Measurements from ENCODE around the gene COL4A4.

The COL4A4 gene

DNA sequence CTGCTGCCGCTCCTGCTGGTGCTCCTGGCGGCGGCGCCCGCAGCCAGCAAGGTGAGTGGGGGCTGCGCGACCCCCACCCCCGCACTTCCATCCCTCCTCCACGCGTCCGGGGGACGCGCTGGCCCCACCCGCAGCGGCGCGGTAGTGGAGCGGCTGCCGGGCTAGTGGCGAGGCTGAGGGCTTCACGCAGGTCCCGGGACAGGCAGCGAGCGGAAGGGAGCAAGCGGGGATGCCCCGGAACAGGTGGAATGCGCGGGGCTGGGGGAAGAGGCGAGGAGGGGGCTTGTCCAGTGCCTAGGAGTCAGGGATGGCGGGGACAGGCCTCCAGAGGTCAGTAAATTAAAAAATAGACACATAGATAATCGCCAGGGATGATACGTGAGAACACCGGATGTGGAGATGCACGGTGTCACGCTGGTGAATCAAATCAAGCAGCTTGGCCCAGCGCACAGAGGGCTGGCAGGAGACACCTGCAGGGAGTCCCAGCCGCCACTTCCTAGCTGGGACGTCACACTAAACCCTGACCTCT is 822 bp upstream of the COL4A4 start:
- TF ChIP-seq EZH2phosphoT487 (conservative IDR thresholded peaks at IDR 0.05; ENCODE audit: low read length), result no peak
- TF ChIP-seq, protein P1, sequence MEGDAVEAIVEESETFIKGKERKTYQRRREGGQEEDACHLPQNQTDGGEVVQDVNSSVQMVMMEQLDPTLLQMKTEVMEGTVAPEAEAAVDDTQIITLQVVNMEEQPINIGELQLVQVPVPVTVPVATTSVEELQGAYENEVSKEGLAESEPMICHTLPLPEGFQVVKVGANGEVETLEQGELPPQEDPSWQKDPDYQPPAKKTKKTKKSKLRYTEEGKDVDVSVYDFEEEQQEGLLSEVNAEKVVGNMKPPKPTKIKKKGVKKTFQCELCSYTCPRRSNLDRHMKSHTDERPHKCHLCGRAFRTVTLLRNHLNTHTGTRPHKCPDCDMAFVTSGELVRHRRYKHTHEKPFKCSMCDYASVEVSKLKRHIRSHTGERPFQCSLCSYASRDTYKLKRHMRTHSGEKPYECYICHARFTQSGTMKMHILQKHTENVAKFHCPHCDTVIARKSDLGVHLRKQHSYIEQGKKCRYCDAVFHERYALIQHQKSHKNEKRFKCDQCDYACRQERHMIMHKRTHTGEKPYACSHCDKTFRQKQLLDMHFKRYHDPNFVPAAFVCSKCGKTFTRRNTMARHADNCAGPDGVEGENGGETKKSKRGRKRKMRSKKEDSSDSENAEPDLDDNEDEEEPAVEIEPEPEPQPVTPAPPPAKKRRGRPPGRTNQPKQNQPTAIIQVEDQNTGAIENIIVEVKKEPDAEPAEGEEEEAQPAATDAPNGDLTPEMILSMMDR (IDR thresholded peaks at IDR 0.05; ENCODE audit: insufficient read depth, low read length, poor library complexity, severe bottlenecking), result no peak
- peak overlapping the region; percentile 72 for H3K27ac ChIP-seq (ENCODE audit: low read depth, low read length)
- H3K4me2 ChIP-seq (ENCODE audit: low read depth, low read length, poor library complexity, severe bottlenecking), result peak overlapping the region; percentile 69
- no peaks in the 10 kb centered on the region for H3K9me2 ChIP-seq (replicated peaks; ENCODE audit: insufficient read depth, low read length)
- H3K9me3 ChIP-seq (ENCODE audit: insufficient read depth, low read length), result no peaks in the 10 kb centered on the region
- peaks cover 36% of the 10 kb centered on the region for H3K79me2 ChIP-seq (ENCODE audit: insufficient read depth, low read length)
- no peaks in the 10 kb centered on the region for H4K20me1 ChIP-seq (ENCODE audit: low read depth, low read length)
- no peaks in the 10 kb centered on the region for H3K27me3 ChIP-seq (ENCODE audit: low read length)
- peaks cover 9% of the 10 kb centered on the region; the same call in 1 of the 2 replicates for H3K36me3 ChIP-seq (ENCODE audit: low read length)
- peaks cover 17% of the 10 kb centered on the region; the same call in 1 of the 2 replicates for H3F3A ChIP-seq (ENCODE audit: insufficient read depth)
- peak overlapping the region; percentile 86 for H3K9ac ChIP-seq (ENCODE audit: low read length)
- H2AFZ ChIP-seq (ENCODE audit: low read depth, low read length, severe bottlenecking), result peak overlapping the region; percentile 96
- H3K4me3 ChIP-seq (ENCODE audit: insufficient read depth, low read length, poor library complexity, severe bottlenecking), result peak overlapping the region; percentile 84

DNA sequence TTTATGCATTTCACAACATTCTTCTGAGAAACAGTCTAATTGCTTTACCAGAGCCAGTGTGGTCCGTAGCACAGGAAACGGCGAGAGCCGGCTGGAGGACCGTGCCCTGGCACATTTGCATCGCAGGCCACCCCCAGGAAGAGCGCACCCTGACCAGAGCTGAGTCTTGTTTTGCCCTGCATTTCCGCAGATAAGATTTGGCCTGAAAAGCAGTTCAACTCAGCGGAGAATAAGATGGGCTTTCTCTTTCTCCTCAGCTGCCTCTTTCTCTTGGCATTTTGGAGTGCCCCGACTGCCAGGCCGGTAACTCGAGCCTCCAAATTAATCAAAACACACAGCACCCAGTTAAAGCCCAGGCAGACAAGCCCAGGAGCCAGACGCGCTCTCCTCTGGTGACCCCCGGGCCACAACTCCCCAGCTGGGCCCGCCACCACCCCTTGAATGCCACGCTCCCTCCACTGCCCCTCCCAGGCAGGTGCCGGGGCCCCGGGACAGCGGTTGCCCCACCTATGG is 464 bp downstream of the COL4A4 start:
- no peaks in the 10 kb centered on the region for H3K9me3 ChIP-seq (ENCODE audit: insufficient read depth, low read length)
- H2AFZ ChIP-seq (ENCODE audit: low read depth, low read length, severe bottlenecking), result peak overlapping the region; percentile 96
- peak overlapping the region; percentile 86 for H3K9ac ChIP-seq (ENCODE audit: low read length)
- no peaks in the 10 kb centered on the region for H3K9me2 ChIP-seq (replicated peaks; ENCODE audit: insufficient read depth, low read length)
- H3K79me2 ChIP-seq (ENCODE audit: insufficient read depth, low read length), result peaks cover 33% of the 10 kb centered on the region
- H3K4me3 ChIP-seq (ENCODE audit: insufficient read depth, low read length, poor library complexity, severe bottlenecking), result peak overlapping the region; percentile 84
- TF ChIP-seq EZH2phosphoT487 (conservative IDR thresholded peaks at IDR 0.05; ENCODE audit: low read length), result no peak
- TF ChIP-seq, protein P1 (IDR thresholded peaks at IDR 0.05; ENCODE audit: insufficient read depth, low read length, poor library complexity, severe bottlenecking), result no peak
- peak overlapping the region; percentile 69 for H3K4me2 ChIP-seq (ENCODE audit: low read depth, low read length, poor library complexity, severe bottlenecking)
- peaks cover 17% of the 10 kb centered on the region; the same call in 1 of the 2 replicates for H3F3A ChIP-seq (ENCODE audit: insufficient read depth)
- no peaks in the 10 kb centered on the region for H3K27me3 ChIP-seq (ENCODE audit: low read length)
- peak overlapping the region; percentile 72 for H3K27ac ChIP-seq (ENCODE audit: low read depth, low read length)
- H3K36me3 ChIP-seq (ENCODE audit: low read length), result peaks cover 9% of the 10 kb centered on the region; the same call in 1 of the 2 replicates
- no peaks in the 10 kb centered on the region for H4K20me1 ChIP-seq (ENCODE audit: low read depth, low read length)

DNA sequence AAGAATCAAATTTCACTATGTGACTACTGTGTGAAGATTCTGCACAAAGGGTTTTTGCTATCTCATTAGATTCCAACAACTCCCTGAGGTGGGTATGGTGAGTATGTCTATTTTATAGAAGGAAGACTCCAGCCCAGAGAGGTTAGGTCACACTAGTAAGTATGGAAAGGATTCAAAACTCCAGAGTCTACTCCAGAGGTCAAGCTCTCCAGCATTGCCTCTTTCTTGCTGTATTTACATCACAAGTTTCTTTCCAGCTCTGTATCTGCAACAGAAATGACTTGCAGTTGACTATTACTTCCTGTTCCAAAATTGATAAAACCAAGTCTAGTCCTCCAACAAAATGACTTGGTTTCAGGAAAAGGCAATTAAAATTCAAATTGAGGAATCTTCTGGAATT is 2.1 kb downstream of the COL4A4 start:
- H3K4me3 ChIP-seq (ENCODE audit: insufficient read depth, low read length, poor library complexity, severe bottlenecking), result no peak overlapping the region
- H3K9ac ChIP-seq (ENCODE audit: low read length), result no peak overlapping the region
- no peaks in the 10 kb centered on the region for H3K9me2 ChIP-seq (replicated peaks; ENCODE audit: insufficient read depth, low read length)
- no peak overlapping the region for H2AFZ ChIP-seq (ENCODE audit: low read depth, low read length, severe bottlenecking)
- H4K20me1 ChIP-seq (ENCODE audit: low read depth, low read length), result no peaks in the 10 kb centered on the region; the same call in 1 of the 2 replicates
- no peak overlapping the region for H3K4me2 ChIP-seq (ENCODE audit: low read depth, low read length, poor library complexity, severe bottlenecking)
- no peak overlapping the region for H3K27ac ChIP-seq (ENCODE audit: low read depth, low read length)
- H3K27me3 ChIP-seq (ENCODE audit: low read length), result no peaks in the 10 kb centered on the region
- H3K79me2 ChIP-seq (ENCODE audit: insufficient read depth, low read length), result peaks cover 18% of the 10 kb centered on the region
- H3F3A ChIP-seq (ENCODE audit: insufficient read depth), result peaks cover 12% of the 10 kb centered on the region; the same call in 1 of the 2 replicates
- no peaks in the 10 kb centered on the region for H3K9me3 ChIP-seq (ENCODE audit: insufficient read depth, low read length)
- TF ChIP-seq, protein P1 (IDR thresholded peaks at IDR 0.05; ENCODE audit: insufficient read depth, low read length, poor library complexity, severe bottlenecking), result no peak
- TF ChIP-seq EZH2phosphoT487 (conservative IDR thresholded peaks at IDR 0.05; ENCODE audit: low read length), result no peak
- H3K36me3 ChIP-seq (ENCODE audit: low read length), result peaks cover 9% of the 10 kb centered on the region; the same call in 1 of the 2 replicates

All from SU-DHL-6 (cell line).